ENCODE measurements around the gene CYSLTR1.
"Not testable (repeated sequence)": the region's sequence is repeated elsewhere in the genome, so short reads cannot be mapped to it uniquely, and the experiment has no call there.

CYSLTR1 gene

GRCh38 chrX:78327370-78328086 lies at the start of gene CYSLTR1:
CYSLTR1 (minus strand) TSS chrX:78327611; CDS start chrX:78273746, 53,865 bp downstream.
- peak; percentile 44 for DNase-seq (ENCODE audit: low spot score)

GRCh38 chrX:78377186-78377585 lies 49.8 kb upstream of the CYSLTR1 start:
- no peak for DNase-seq (ENCODE audit: low spot score)

GRCh38 chrX:78375894-78376293 lies 48.5 kb upstream of the CYSLTR1 start:
- DNase-seq (ENCODE audit: low spot score) = peak; percentile 6

GRCh38 chrX:78366576-78366975 lies 39.2 kb upstream of the CYSLTR1 start:
- no peak for DNase-seq (ENCODE audit: low spot score)

- DNase-seq (ENCODE audit: low spot score) = no peak
Measured at GRCh38 chrX:78357342-78358055, 30.1 kb upstream of the CYSLTR1 start.

GRCh38 chrX:78333521-78333920 lies 6.1 kb upstream of the CYSLTR1 start:
- DNase-seq (ENCODE audit: low spot score) = peak; percentile 49

GRCh38 chrX:78331708-78332107 lies 4.3 kb upstream of the CYSLTR1 start:
- DNase-seq (ENCODE audit: low spot score) = no peak

GRCh38 chrX:78330540-78330939 lies 3.1 kb upstream of the CYSLTR1 start:
- no peak for DNase-seq (ENCODE audit: low spot score)

GRCh38 chrX:78330068-78330467 lies 2.7 kb upstream of the CYSLTR1 start:
- DNase-seq (ENCODE audit: low spot score) = no peak

- DNase-seq (ENCODE audit: low spot score) = no peak
Measured at GRCh38 chrX:78329486-78329885, 2.1 kb upstream of the CYSLTR1 start.

GRCh38 chrX:78326401-78326800 lies 1.0 kb downstream of the CYSLTR1 start:
- no peak for DNase-seq (ENCODE audit: low spot score)

GRCh38 chrX:78322863-78323262 lies 4.5 kb downstream of the CYSLTR1 start:
- no peak for DNase-seq (ENCODE audit: low spot score)

- peak; percentile 72 for DNase-seq (ENCODE audit: low spot score)
Measured at GRCh38 chrX:78321809-78322208, 5.6 kb downstream of the CYSLTR1 start.

GRCh38 chrX:78316265-78316664 lies 11.1 kb downstream of the CYSLTR1 start:
- DNase-seq (ENCODE audit: low spot score) = no peak

- no peak for DNase-seq (ENCODE audit: low spot score)
Measured at GRCh38 chrX:78315745-78316144, 11.7 kb downstream of the CYSLTR1 start.

GRCh38 chrX:78314561-78314960 lies 12.8 kb downstream of the CYSLTR1 start:
- no peak for DNase-seq (ENCODE audit: low spot score)

GRCh38 chrX:78313526-78313925 lies 13.9 kb downstream of the CYSLTR1 start:
- DNase-seq (ENCODE audit: low spot score) = no peak

- DNase-seq (ENCODE audit: low spot score) = no peak
Measured at GRCh38 chrX:78307665-78308064, 19.7 kb downstream of the CYSLTR1 start.

- DNase-seq (ENCODE audit: low spot score) = no peak
Measured at GRCh38 chrX:78303086-78303485, 24.3 kb downstream of the CYSLTR1 start.

- DNase-seq (ENCODE audit: low spot score) = not testable (repeated sequence)
Measured at GRCh38 chrX:78300933-78301332, 26.5 kb downstream of the CYSLTR1 start.

- no peak for DNase-seq (ENCODE audit: low spot score)
Measured at GRCh38 chrX:78283511-78283910, 43.9 kb downstream of the CYSLTR1 start.

GRCh38 chrX:78237127-78237526 lies 90.3 kb downstream of the CYSLTR1 start:
- DNase-seq (ENCODE audit: low spot score) = no peak

GRCh38 chrX:78226047-78226446 lies 101.4 kb downstream of the CYSLTR1 start:
- DNase-seq (ENCODE audit: low spot score) = not testable (repeated sequence)
